H9 (cell line): ENCODE results near the gene RHOH. TPM values are rescaled to one million over a fixed set of nuclear protein-coding genes. Genes with fewer than 3 reads are reported as not detected.

Experiments
- DNase-seq: peaks from one replicate; pipeline ENCODE4 v3.0.0-alpha.2; 2017
- H2AFZ ChIP-seq: one replicate; pipeline ENCODE4 v1.6.1; 2013; ENCODE audit warnings: mild to moderate bottlenecking, low read length, control low read depth, moderate library complexity
- H2AK5ac ChIP-seq: 2 replicates; pipeline ENCODE4 v1.6.1; 2013; ENCODE audit warnings: low read length, control low read depth, mixed read lengths; ENCODE audit not compliant: insufficient read length
- H2BK120ac ChIP-seq: one replicate; pipeline ENCODE4 v1.6.1; 2013; ENCODE audit warnings: low read depth, mild to moderate bottlenecking, low read length, control low read depth, inconsistent platforms; ENCODE audit not compliant: poor library complexity, severe bottlenecking
- H2BK12ac ChIP-seq: 2 replicates; pipeline ENCODE4 v1.6.1; 2013; ENCODE audit warnings: low read length, control low read depth, mixed read lengths, low read depth; ENCODE audit not compliant: insufficient read length
- H2BK15ac ChIP-seq: 2 replicates; pipeline ENCODE4 v1.6.1; 2013; ENCODE audit warnings: low read depth, low read length, control low read depth
- H2BK20ac ChIP-seq: one replicate; pipeline ENCODE4 v1.6.1; 2013; ENCODE audit warnings: low read depth, mild to moderate bottlenecking, low read length, control low read depth, inconsistent platforms; ENCODE audit not compliant: poor library complexity, severe bottlenecking
- H2BK5ac ChIP-seq: 2 replicates; pipeline ENCODE4 v1.6.1; 2013; ENCODE audit warnings: low read length, control low read depth, mixed read lengths; ENCODE audit not compliant: insufficient read length
- H3K14ac ChIP-seq: 2 replicates; pipeline ENCODE4 v1.6.1; 2013; ENCODE audit warnings: low read length, control low read depth; ENCODE audit not compliant: insufficient read depth
- H3K18ac ChIP-seq: 2 replicates; pipeline ENCODE4 v1.6.1; 2013; ENCODE audit warnings: low read depth, mild to moderate bottlenecking, mixed read lengths, low read length, control low read depth; ENCODE audit not compliant: insufficient read length
- H3K23ac ChIP-seq: 2 replicates; pipeline ENCODE4 v1.6.1; 2013; ENCODE audit warnings: low read length, control low read depth, mixed read lengths, low read depth; ENCODE audit not compliant: insufficient read length
- H3K23me2 ChIP-seq: 2 replicates; pipeline ENCODE4 v1.6.1; 2013; ENCODE audit warnings: low read depth, mild to moderate bottlenecking, mixed read lengths, low read length, control low read depth; ENCODE audit not compliant: insufficient read length, poor library complexity, severe bottlenecking
- H3K27ac ChIP-seq: 2 replicates; pipeline ENCODE4 v1.5.1; 2013; ENCODE audit warnings: low read length, control low read depth, mixed read lengths, low read depth; ENCODE audit not compliant: insufficient read length
- H3K27me3 ChIP-seq: 2 replicates; pipeline ENCODE4 v1.6.1; 2013; ENCODE audit warnings: low read length, control low read depth, inconsistent platforms; ENCODE audit not compliant: insufficient read depth
- H3K4ac ChIP-seq: 2 replicates; pipeline ENCODE4 v1.6.1; 2013; ENCODE audit warnings: low read depth, mild to moderate bottlenecking, control low read depth, inconsistent platforms, low read length, moderate library complexity
- H3K4me1 ChIP-seq: 2 replicates; pipeline ENCODE4 v1.6.1; 2013; ENCODE audit warnings: low read length, control low read depth, inconsistent platforms; ENCODE audit not compliant: insufficient read depth
- H3K4me2 ChIP-seq: 2 replicates; pipeline ENCODE4 v1.6.1; 2013; ENCODE audit warnings: low read length, control low read depth, mixed read lengths; ENCODE audit not compliant: insufficient read length, insufficient read depth
- H3K56ac ChIP-seq: 2 replicates; pipeline ENCODE4 v1.6.1; 2013; ENCODE audit warnings: low read depth, mild to moderate bottlenecking, mixed read lengths, low read length, control low read depth; ENCODE audit not compliant: insufficient read length
- H3K79me1 ChIP-seq: 2 replicates; pipeline ENCODE4 v1.6.1; 2013; ENCODE audit warnings: low read depth, mild to moderate bottlenecking, moderate library complexity, low read length, control low read depth, inconsistent platforms; ENCODE audit not compliant: insufficient read depth, poor library complexity, severe bottlenecking
- H3K79me2 ChIP-seq: 2 replicates; pipeline ENCODE4 v1.6.1; 2013; ENCODE audit warnings: low read length, control low read depth, inconsistent platforms; ENCODE audit not compliant: insufficient read depth
- H3K9ac ChIP-seq: 2 replicates; pipeline ENCODE4 v1.6.1; 2013; ENCODE audit warnings: low read length, control low read depth, mixed read lengths; ENCODE audit not compliant: insufficient read length; ENCODE audit errors: extremely low read depth
- H3K9me3 ChIP-seq: one replicate; pipeline ENCODE4 v1.6.1; 2013; ENCODE audit warnings: low read depth, low read length, inconsistent platforms; ENCODE audit not compliant: control insufficient read depth
- H3T11ph ChIP-seq: one replicate; pipeline ENCODE4 v1.6.1; 2013; ENCODE audit warnings: mild to moderate bottlenecking, low read length, control low read depth, inconsistent platforms
- H4K20me1 ChIP-seq: one replicate; pipeline ENCODE4 v1.6.1; 2013; ENCODE audit not compliant: control insufficient read depth, insufficient read length, insufficient read depth
- H4K5ac ChIP-seq: 2 replicates; pipeline ENCODE4 v1.6.1; 2013; ENCODE audit warnings: low read depth, mild to moderate bottlenecking, mixed read lengths, low read length, control low read depth; ENCODE audit not compliant: insufficient read length
- H4K8ac ChIP-seq: replicated peaks from 2 replicates; pipeline ENCODE4 v1.6.1; 2013; ENCODE audit warnings: low read length, control low read depth, mixed read lengths, low read depth; ENCODE audit not compliant: insufficient read length
- H4K91ac ChIP-seq: 2 replicates; pipeline ENCODE4 v1.6.1; 2013; ENCODE audit warnings: low read depth, mild to moderate bottlenecking, moderate library complexity, mixed read lengths, low read length, control low read depth; ENCODE audit not compliant: insufficient read length
- H3K27ac Mint-ChIP-seq, 3 experiments: 2 replicates in 2 of 3; 3 replicates in 1 of 3; pipeline ENCODE4 v1.8.0; 2020 to 2021; ENCODE audit warnings: mixed read lengths in 3 of 3, mild to moderate bottlenecking in 1 of 3, moderate library complexity in 1 of 3
- H3K27me3 Mint-ChIP-seq: 2 replicates; pipeline ENCODE4 v1.8.0; 2021; ENCODE audit warnings: low read depth, mild to moderate bottlenecking, moderate library complexity, mixed read lengths
- H3K36me3 Mint-ChIP-seq, 3 experiments: 2 replicates in 2 of 3; 3 replicates in 1 of 3; pipeline ENCODE4 v1.8.0; 2020 to 2021; ENCODE audit warnings: low read depth in 3 of 3, mixed read lengths in 3 of 3; ENCODE audit not compliant: insufficient read depth in 1 of 3
- H3K4me1 Mint-ChIP-seq, 2 experiments: 2 replicates each; pipeline ENCODE4 v1.8.0; 2020; ENCODE audit warnings: mixed read lengths in 2 of 2
- H3K4me3 Mint-ChIP-seq, 2 experiments: 2 replicates in 1 of 2; 3 replicates in 1 of 2; pipeline ENCODE4 v1.8.0; 2020 to 2021; ENCODE audit warnings: mild to moderate bottlenecking in 2 of 2, mixed read lengths in 2 of 2, moderate library complexity in 1 of 2
- H3K9me3 Mint-ChIP-seq, 2 experiments: 2 replicates in 1 of 2; 3 replicates in 1 of 2; pipeline ENCODE4 v1.8.0; 2020; ENCODE audit warnings: mild to moderate bottlenecking in 2 of 2, mixed read lengths in 2 of 2, moderate library complexity in 1 of 2
- WGBS: extraction: QIAGEN DNeasy Blood & Tissue Kit; methylation state at CpG from one replicate; pipeline ENCODE4 v1.1.7; 2013; ENCODE audit warnings: missing lambda C conversion rate, low lambda C conversion rate, mixed read lengths; ENCODE audit not compliant: insufficient read length; ENCODE audit errors: extremely low coverage; 5-methylcytosine and 5-hydroxymethylcytosine counted together
- total RNA-seq: library from RNA; stranded (reverse); gene quantifications from 2 replicates; pipeline ENCODE4 v1.2.1, GENCODE V29; 2021
- TF ChIP-seq, protein P1 (sequence below): fragments of 200-600 bp; sonication (generic); conservative IDR thresholded peaks from 3 replicates; pipeline ENCODE4 v1.8.0; 2021; ENCODE audit warnings: antibody characterized with exemption, mild to moderate bottlenecking

The RHOH gene
- total RNA-seq, 1 experiment from 2014 or later: 7.1 TPM

DNA sequence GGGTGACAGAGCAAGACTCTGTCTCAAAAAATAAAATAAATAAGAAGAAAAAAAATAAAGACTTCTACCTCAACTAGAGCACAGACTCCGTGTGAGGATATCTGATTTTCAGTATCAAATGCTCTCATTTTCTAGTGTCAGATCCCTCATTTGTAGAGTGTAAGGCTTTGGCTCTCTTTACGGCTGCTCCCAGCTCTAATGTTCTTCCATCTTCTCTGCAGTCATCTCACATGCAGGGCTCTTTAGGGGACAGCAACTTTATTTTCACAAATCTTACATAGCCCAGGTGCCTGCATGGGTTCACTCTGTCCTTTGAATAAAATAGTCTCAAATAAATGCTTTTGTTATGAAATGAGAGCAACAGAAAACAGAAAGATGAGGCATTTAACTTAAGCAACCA is 19.2 kb upstream of the RHOH start:
- no peaks in the 10 kb centered on the region for H3K27me3 Mint-ChIP-seq
- H3K27ac ChIP-seq: no peak overlapping the region
- H2BK20ac ChIP-seq: no peak overlapping the region
- H4K91ac ChIP-seq: no peak overlapping the region
- H3K79me1 ChIP-seq: no peaks in the 10 kb centered on the region
- H2AFZ ChIP-seq: no peak overlapping the region
- H3K27ac Mint-ChIP-seq: no peak overlapping the region
- no peak overlapping the region for H3K9ac ChIP-seq
- no peak overlapping the region for H3T11ph ChIP-seq
- no peaks in the 10 kb centered on the region for H3K27me3 ChIP-seq
- H3K18ac ChIP-seq: no peak overlapping the region
- no peak overlapping the region for H2BK120ac ChIP-seq
- no peak overlapping the region for H3K14ac ChIP-seq
- H4K8ac ChIP-seq: no peak overlapping the region
- no peaks in the 10 kb centered on the region for H3K9me3 Mint-ChIP-seq
- H2AK5ac ChIP-seq: no peak overlapping the region
- H4K20me1 ChIP-seq: no peaks in the 10 kb centered on the region
- no peak overlapping the region for H3K23ac ChIP-seq
- no peak overlapping the region for H3K4me3 Mint-ChIP-seq
- no peaks in the 10 kb centered on the region for H3K79me2 ChIP-seq
- no peak overlapping the region for H2BK15ac ChIP-seq
- H2BK12ac ChIP-seq: no peak overlapping the region
- H3K4me1 Mint-ChIP-seq: peaks cover 20 to 25% of the 10 kb centered on the region in 2 experiments
- TF ChIP-seq, protein P1, sequence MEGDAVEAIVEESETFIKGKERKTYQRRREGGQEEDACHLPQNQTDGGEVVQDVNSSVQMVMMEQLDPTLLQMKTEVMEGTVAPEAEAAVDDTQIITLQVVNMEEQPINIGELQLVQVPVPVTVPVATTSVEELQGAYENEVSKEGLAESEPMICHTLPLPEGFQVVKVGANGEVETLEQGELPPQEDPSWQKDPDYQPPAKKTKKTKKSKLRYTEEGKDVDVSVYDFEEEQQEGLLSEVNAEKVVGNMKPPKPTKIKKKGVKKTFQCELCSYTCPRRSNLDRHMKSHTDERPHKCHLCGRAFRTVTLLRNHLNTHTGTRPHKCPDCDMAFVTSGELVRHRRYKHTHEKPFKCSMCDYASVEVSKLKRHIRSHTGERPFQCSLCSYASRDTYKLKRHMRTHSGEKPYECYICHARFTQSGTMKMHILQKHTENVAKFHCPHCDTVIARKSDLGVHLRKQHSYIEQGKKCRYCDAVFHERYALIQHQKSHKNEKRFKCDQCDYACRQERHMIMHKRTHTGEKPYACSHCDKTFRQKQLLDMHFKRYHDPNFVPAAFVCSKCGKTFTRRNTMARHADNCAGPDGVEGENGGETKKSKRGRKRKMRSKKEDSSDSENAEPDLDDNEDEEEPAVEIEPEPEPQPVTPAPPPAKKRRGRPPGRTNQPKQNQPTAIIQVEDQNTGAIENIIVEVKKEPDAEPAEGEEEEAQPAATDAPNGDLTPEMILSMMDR: no peak
- H3K4me1 ChIP-seq: no peaks in the 10 kb centered on the region
- DNase-seq: no peak
- no peak overlapping the region for H3K4ac ChIP-seq
- no peaks in the 10 kb centered on the region for H3K23me2 ChIP-seq
- no peaks in the 10 kb centered on the region for H3K9me3 ChIP-seq
- H3K4me2 ChIP-seq: no peak overlapping the region
- no peak overlapping the region for H3K56ac ChIP-seq
- no peaks in the 10 kb centered on the region for H3K36me3 Mint-ChIP-seq
- no peak overlapping the region for H2BK5ac ChIP-seq
- H4K5ac ChIP-seq: no peak overlapping the region
- no CpG with 5 or more reads among the region's 2 CpGs for WGBS
